ENCODE measurements around the gene OR10A3. TPM values are rescaled to one million over a fixed set of nuclear protein-coding genes. Genes with fewer than 3 reads are reported as not detected.

OR10A3 gene
- total and polyA plus RNA-seq, 3 donors from 2014 or later: 0.25 TPM; not detected in 2

- intact Hi-C loops (cut with DNase I; ENCODE audit: low total_unique reads): no loop called here
Measured at GRCh38 chr11:7903940-7904339, 37.6 kb downstream of the OR10A3 start.

GRCh38 chr11:7901319-7901854, 40.1 kb downstream of the OR10A3 start:
- Histone ChIP-seq H3K27me3 (no peaks in the 10 kb centered on the region), H3K4me3 (no peak overlapping the region), H3K9me3 (no peaks in the 10 kb centered on the region), H3K27ac (no peak overlapping the region), H3K4me1 (peaks cover 10% of the 10 kb centered on the region), H3K36me3 (ENCODE audit: low read depth, missing control alignments) (no peaks in the 10 kb centered on the region)
- DNase-seq: no peak
- 43 to 58% methylated on average over 3 of the region's 3 CpGs for WGBS, 2 donors
- TF ChIP-seq POLR2A (IDR thresholded peaks at IDR 0.05) (no peak), CTCF (IDR thresholded peaks at IDR 0.05) (no peak)
- intact Hi-C loops (cut with DNase I; ENCODE audit: low total_unique reads): no loop called here

More at GRCh38 chr11:7903940-7904339, 37.6 kb downstream of the OR10A3 start:
- WGBS, 2 donors: 28 to 36% methylated on average over 2 of the region's 2 CpGs
- Histone ChIP-seq H3K4me3 (no peak overlapping the region), H3K4me1 (peaks cover 3% of the 10 kb centered on the region), H3K27me3 (no peaks in the 10 kb centered on the region), H3K27ac (no peak overlapping the region), H3K36me3 (ENCODE audit: low read depth, missing control alignments) (no peaks in the 10 kb centered on the region), H3K9me3 (no peaks in the 10 kb centered on the region)
- DNase-seq: no peak
- TF ChIP-seq POLR2A (IDR thresholded peaks at IDR 0.05): no peak
- TF ChIP-seq CTCF (IDR thresholded peaks at IDR 0.05): no peak

GRCh38 chr11:7900686-7901085, 40.8 kb downstream of the OR10A3 start:
- intact Hi-C loops (cut with DNase I; ENCODE audit: low total_unique reads): no loop called here
- WGBS, 2 donors: 85 to 88% methylated on average over 4 of the region's 4 CpGs
- TF ChIP-seq CTCF (IDR thresholded peaks at IDR 0.05) (no peak), POLR2A (IDR thresholded peaks at IDR 0.05) (no peak)
- Histone ChIP-seq H3K27ac (no peak overlapping the region), H3K4me3 (no peak overlapping the region), H3K27me3 (no peaks in the 10 kb centered on the region), H3K36me3 (ENCODE audit: low read depth, missing control alignments) (no peaks in the 10 kb centered on the region), H3K9me3 (no peaks in the 10 kb centered on the region), H3K4me1 (peaks cover 16% of the 10 kb centered on the region)
- no peak for DNase-seq

GRCh38 chr11:7899418-7899817, 42.1 kb downstream of the OR10A3 start:
- no peak for DNase-seq
- no peak overlapping the region for H3K27ac ChIP-seq
- TF ChIP-seq POLR2A (IDR thresholded peaks at IDR 0.05) (no peak), CTCF (IDR thresholded peaks at IDR 0.05) (no peak)
- intact Hi-C loops (cut with DNase I; ENCODE audit: low total_unique reads): loop anchor here (5.0 kb wide), 1 partner anchor 88 kb away; the partner anchor contains the start of gene EIF3F
- H3K4me3 ChIP-seq: no peak overlapping the region
- H3K27me3 ChIP-seq: no peaks in the 10 kb centered on the region
- H3K36me3 ChIP-seq (ENCODE audit: low read depth, missing control alignments): no peaks in the 10 kb centered on the region
- WGBS, 2 donors: 68 to 75% methylated on average over 4 of the region's 4 CpGs
- peaks cover 23% of the 10 kb centered on the region for H3K4me1 ChIP-seq
- H3K9me3 ChIP-seq: no peaks in the 10 kb centered on the region

GRCh38 chr11:7898666-7899283, 42.7 kb downstream of the OR10A3 start:
- no peaks in the 10 kb centered on the region for H3K9me3 ChIP-seq
- intact Hi-C loops (cut with DNase I; ENCODE audit: low total_unique reads): loop anchor here (5.0 kb wide), 1 partner anchor 89 kb away; the partner anchor contains the start of gene EIF3F

More at GRCh38 chr11:7898666-7899283, 42.7 kb downstream of the OR10A3 start:
- WGBS, 2 donors: 71 to 78% methylated on average over 5 of the region's 5 CpGs
- TF ChIP-seq CTCF (IDR thresholded peaks at IDR 0.05) (no peak), POLR2A (IDR thresholded peaks at IDR 0.05) (no peak)
- Histone ChIP-seq H3K27me3 (no peaks in the 10 kb centered on the region), H3K36me3 (ENCODE audit: low read depth, missing control alignments) (no peaks in the 10 kb centered on the region), H3K27ac (no peak overlapping the region), H3K4me3 (no peak overlapping the region), H3K4me1 (peaks cover 27% of the 10 kb centered on the region)
- DNase-seq: no peak
